Activated CD4-positive, alpha-beta T cell treated with anti-CD3 and anti-CD28 coated beads, Interleukin-2, amount 50 U/mL, for 16 hours (primary cell): ENCODE data around the gene NR2F1-AS1.
"Not testable (repeated sequence)": the region's sequence is repeated elsewhere in the genome, so short reads cannot be mapped to it uniquely, and the experiment has no call there.

Experiments used
- DNase-seq: peaks from one replicate; pipeline ENCODE4 v3.0.0-alpha.2; 2020

The NR2F1-AS1 gene

GRCh38 chr5:93512799-93513198, 68.2 kb downstream of the NR2F1-AS1 start:
- DNase-seq, result no peak

- DNase-seq, result no peak
Observed at GRCh38 chr5:93511445-93511844, 69.6 kb downstream of the NR2F1-AS1 start.

- no peak for DNase-seq
Observed at GRCh38 chr5:93510626-93511380, 70.2 kb downstream of the NR2F1-AS1 start.

GRCh38 chr5:93505553-93505952, 75.5 kb downstream of the NR2F1-AS1 start:
- not testable (repeated sequence) for DNase-seq

GRCh38 chr5:93503598-93504067, 77.4 kb downstream of the NR2F1-AS1 start:
- DNase-seq, result no peak

- no peak for DNase-seq
Observed at GRCh38 chr5:93497096-93497495, 83.9 kb downstream of the NR2F1-AS1 start.

- no peak for DNase-seq
Observed at GRCh38 chr5:93479982-93480509, 101.0 kb downstream of the NR2F1-AS1 start.

GRCh38 chr5:93477816-93478215, 103.2 kb downstream of the NR2F1-AS1 start:
- DNase-seq, result no peak

- no peak for DNase-seq
Observed at GRCh38 chr5:93476251-93476742, 104.7 kb downstream of the NR2F1-AS1 start.

GRCh38 chr5:93462916-93463315, 118.1 kb downstream of the NR2F1-AS1 start:
- no peak for DNase-seq

- no peak for DNase-seq
Observed at GRCh38 chr5:93461756-93462155, 119.3 kb downstream of the NR2F1-AS1 start.

- no peak for DNase-seq
Observed at GRCh38 chr5:93460286-93460685, 120.7 kb downstream of the NR2F1-AS1 start.

GRCh38 chr5:93456796-93457195, 124.2 kb downstream of the NR2F1-AS1 start:
- DNase-seq, result not testable (repeated sequence)

GRCh38 chr5:93454896-93455295, 126.1 kb downstream of the NR2F1-AS1 start:
- DNase-seq, result no peak

GRCh38 chr5:93452255-93452654, 128.8 kb downstream of the NR2F1-AS1 start:
- DNase-seq, result no peak

- no peak for DNase-seq
Observed at GRCh38 chr5:93438124-93438523, 142.9 kb downstream of the NR2F1-AS1 start.

GRCh38 chr5:93436083-93436482, 144.9 kb downstream of the NR2F1-AS1 start:
- DNase-seq, result no peak

GRCh38 chr5:93433422-93433821, 147.6 kb downstream of the NR2F1-AS1 start:
- DNase-seq, result no peak

GRCh38 chr5:93431250-93431649, 149.8 kb downstream of the NR2F1-AS1 start:
- DNase-seq, result no peak

GRCh38 chr5:93430673-93431199, 150.3 kb downstream of the NR2F1-AS1 start:
- no peak for DNase-seq

GRCh38 chr5:93430118-93430517, 150.9 kb downstream of the NR2F1-AS1 start:
- DNase-seq, result no peak

GRCh38 chr5:93428868-93429267, 152.2 kb downstream of the NR2F1-AS1 start:
- no peak for DNase-seq

GRCh38 chr5:93427316-93427715, 153.7 kb downstream of the NR2F1-AS1 start:
- no peak for DNase-seq

- no peak for DNase-seq
Observed at GRCh38 chr5:93425096-93425495, 155.9 kb downstream of the NR2F1-AS1 start.
